ENCODE data around the gene AKR1C4.

DNA sequence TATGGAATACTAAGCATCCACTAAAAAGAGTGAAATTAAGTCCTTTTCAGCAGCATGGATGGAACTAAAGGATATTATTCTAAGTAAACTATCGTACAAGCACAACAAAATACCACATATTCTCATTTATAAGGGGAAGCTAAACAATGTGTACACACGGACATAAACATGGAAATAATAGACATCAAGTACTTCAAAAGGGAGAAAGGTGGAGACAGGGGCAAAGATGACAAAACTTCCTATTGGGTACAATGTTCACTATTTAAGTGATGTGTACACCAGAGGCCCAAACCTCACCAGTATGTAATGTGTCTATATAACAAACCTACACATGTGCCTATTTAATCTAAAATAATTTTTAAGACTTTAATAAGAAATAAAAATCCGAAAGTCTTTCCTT is 2.2 kb upstream of the AKR1C4 start:
- no peak for TF ChIP-seq POLR2A (IDR thresholded peaks at IDR 0.05)
- TF ChIP-seq, protein P1, sequence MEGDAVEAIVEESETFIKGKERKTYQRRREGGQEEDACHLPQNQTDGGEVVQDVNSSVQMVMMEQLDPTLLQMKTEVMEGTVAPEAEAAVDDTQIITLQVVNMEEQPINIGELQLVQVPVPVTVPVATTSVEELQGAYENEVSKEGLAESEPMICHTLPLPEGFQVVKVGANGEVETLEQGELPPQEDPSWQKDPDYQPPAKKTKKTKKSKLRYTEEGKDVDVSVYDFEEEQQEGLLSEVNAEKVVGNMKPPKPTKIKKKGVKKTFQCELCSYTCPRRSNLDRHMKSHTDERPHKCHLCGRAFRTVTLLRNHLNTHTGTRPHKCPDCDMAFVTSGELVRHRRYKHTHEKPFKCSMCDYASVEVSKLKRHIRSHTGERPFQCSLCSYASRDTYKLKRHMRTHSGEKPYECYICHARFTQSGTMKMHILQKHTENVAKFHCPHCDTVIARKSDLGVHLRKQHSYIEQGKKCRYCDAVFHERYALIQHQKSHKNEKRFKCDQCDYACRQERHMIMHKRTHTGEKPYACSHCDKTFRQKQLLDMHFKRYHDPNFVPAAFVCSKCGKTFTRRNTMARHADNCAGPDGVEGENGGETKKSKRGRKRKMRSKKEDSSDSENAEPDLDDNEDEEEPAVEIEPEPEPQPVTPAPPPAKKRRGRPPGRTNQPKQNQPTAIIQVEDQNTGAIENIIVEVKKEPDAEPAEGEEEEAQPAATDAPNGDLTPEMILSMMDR (IDR thresholded peaks at IDR 0.05), result no peak
- no peak for TF ChIP-seq POLR2AphosphoS5 (IDR thresholded peaks at IDR 0.05)
